Measurements from ENCODE around the gene EI24. TPM values are rescaled to one million over a fixed set of nuclear protein-coding genes. Genes with fewer than 3 reads are reported as not detected.
A peak's percentile ranks its signal among the peaks of the same experiment; 100 is the strongest.

Gene EI24
- polyA plus RNA-seq, 2 of the 4 experiments (the other 2 are of a cell fraction) = 112 to 132 TPM

- no peak for ATAC-seq
- Histone ChIP-seq H3K4me2 (peak within 1 kb of the TSS; percentile 79), H3K9me3 (no peaks in the 10 kb centered on the region), H3K27ac (peak within 1 kb of the TSS; percentile 84 to 88), H3K4me3 (peak within 1 kb of the TSS; percentile 60), H3K4me1 (peaks cover 27% of the 10 kb centered on the region)
- POLR2A ChIA-PET = no interaction called here
- no peak for FAIRE-seq
- DNase-seq (ENCODE audit: low read depth in 1 of 2, low spot score in 1 of 2) = no peak
- TF ChIP-seq ZFP36 (IDR thresholded peaks at IDR 0.05; ENCODE audit: borderline replicate concordance, partially characterized antibody) (no peak), RARB (CRISPR knock-in tag; IDR thresholded peaks at IDR 0.05) (no peak), ELK1 (IDR thresholded peaks at IDR 0.05; ENCODE audit: low read depth, low read length) (no peak)
- WGBS (ENCODE audit: missing lambda C conversion rate) = 74% methylated on average over 8 of the region's 9 CpGs
- CTCF ChIA-PET = interaction anchor here (1.1 to 1.8 kb wide), 2 partner anchors 34 to 254 kb away, joined by 4 read pairs; no protein-coding TSS in a partner anchor
These were observed 55.5 kb downstream of the EI24 start, which contains the start of gene CHEK1 for GRCh38 chr11:125624756-125625213. TSS of gene CHEK1 (plus strand) at chr11:125625163. CDS start at chr11:125626769, 1,606 bp downstream.

DNA sequence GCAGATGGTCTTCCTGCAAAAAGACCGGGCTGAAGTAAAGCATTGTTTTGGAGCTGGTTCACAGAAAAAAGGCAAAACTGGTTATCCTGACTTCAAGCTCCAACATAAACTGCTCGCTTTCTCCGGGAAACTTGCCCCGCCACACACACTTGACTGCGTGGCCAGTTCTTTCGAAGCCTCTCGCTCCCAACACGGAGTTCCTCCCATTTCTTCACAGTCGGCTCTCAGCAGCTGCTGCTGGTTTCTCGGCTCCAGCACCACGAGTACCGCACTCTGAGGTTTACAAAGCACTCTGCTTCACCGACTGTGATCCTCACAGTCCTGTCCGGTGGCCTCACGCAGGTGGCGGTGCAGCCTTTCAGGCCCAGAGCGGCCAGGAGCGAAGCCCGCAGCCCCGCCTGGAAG, 56.0 kb downstream of the EI24 start:
- DNase-seq (ENCODE audit: low read depth in 1 of 2, low spot score in 1 of 2) = no peak
- Histone ChIP-seq H3K4me1 (peaks cover 27% of the 10 kb centered on the region), H3K9me3 (no peaks in the 10 kb centered on the region), H3K4me2 (peak overlapping the region; percentile 79), H3K27ac (peak overlapping the region; percentile 84 to 88), H3K4me3 (peak overlapping the region; percentile 60)
- CTCF ChIA-PET = interaction anchor here (1.1 to 1.8 kb wide), 2 partner anchors 34 to 254 kb away, joined by 4 read pairs; no protein-coding TSS in a partner anchor
- ATAC-seq = no peak; a peak in 2 of 6 replicates
- WGBS (ENCODE audit: missing lambda C conversion rate) = 3% methylated on average over 16 of the region's 20 CpGs
- FAIRE-seq = no peak
- POLR2A ChIA-PET = interaction anchor here (1.9 kb wide), 1 partner anchor 262 kb away, joined by 5 read pairs; the partner anchor contains the start of gene HYLS1
- TF ChIP-seq MAZ (IDR thresholded peaks at IDR 0.05; ENCODE audit: borderline replicate concordance, low read depth, low read length) = no peak
- no peak for TF ChIP-seq TP53 (CRISPR knock-in tag; IDR thresholded peaks at IDR 0.05)
- no peak for TF ChIP-seq EP300 (IDR thresholded peaks at IDR 0.05)
- TF ChIP-seq CBX8 (IDR thresholded peaks at IDR 0.05) = no peak
- TF ChIP-seq PHF8 (IDR thresholded peaks at IDR 0.05; ENCODE audit: borderline replicate concordance, low read depth) = no peak
- TF ChIP-seq E2F6 (IDR thresholded peaks at IDR 0.05; ENCODE audit: borderline replicate concordance, low read depth) = peak; percentile 58; the same call in 1 of the 2 replicates
- TF ChIP-seq MAX (IDR thresholded peaks at IDR 0.05) = peak; percentile 64
- TF ChIP-seq CHD4 (IDR thresholded peaks at IDR 0.05; ENCODE audit: borderline replicate concordance) = no peak
- no peak for TF ChIP-seq FOXS1 (CRISPR knock-in tag; IDR thresholded peaks at IDR 0.05)
- TF ChIP-seq POLR2AphosphoS2 (conservative IDR thresholded peaks at IDR 0.05; ENCODE audit: low read length) = no peak

DNA sequence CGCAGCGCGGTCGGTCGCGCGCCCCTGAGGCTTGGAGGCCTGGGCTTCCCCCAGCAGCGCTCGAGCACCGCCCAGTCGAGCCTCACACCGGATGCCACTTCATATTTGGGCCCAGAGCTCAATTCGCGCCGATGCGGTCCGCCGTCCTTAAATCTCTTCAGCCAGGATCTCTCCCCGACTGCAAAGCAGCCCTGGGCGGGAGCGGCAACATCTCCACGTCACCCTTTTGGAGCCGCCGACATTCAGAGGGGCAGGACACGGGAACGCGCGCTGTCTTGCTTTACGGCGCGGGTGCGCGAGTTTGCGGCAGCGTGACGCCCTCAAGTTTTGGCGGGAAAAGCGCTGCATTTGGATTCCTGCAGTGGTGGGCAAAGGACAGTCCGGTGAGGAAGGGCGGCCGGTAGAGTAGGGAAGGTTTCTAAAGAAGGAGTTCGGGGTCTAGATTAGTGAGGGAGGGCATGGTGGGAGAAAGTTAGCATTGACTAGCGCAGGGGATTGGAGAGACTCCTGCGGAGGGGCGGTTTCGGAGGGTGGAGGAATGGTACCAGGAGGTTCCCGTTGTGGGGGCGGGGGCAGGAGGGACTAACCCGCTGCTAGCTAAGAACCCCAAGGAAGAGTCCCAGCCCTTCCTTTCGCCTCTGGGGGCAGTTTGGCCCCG, 56.5 kb downstream of the EI24 start:
- POLR2A ChIA-PET = interaction anchor here (1.9 kb wide), 1 partner anchor 262 kb away, joined by 5 read pairs; the partner anchor contains the start of gene HYLS1
- H3K4me3 ChIP-seq = peak overlapping the region; percentile 60
- DNase-seq (ENCODE audit: low read depth in 1 of 2, low spot score in 1 of 2) = peak; percentile 36 to 94
- FAIRE-seq = no peak
- H3K4me1 ChIP-seq = peaks cover 27% of the 10 kb centered on the region
- H3K9me3 ChIP-seq = no peaks in the 10 kb centered on the region
- 0% methylated on average over 12 of the region's 51 CpGs for WGBS (ENCODE audit: missing lambda C conversion rate)
- ATAC-seq = peak; percentile 90 to 91
- H3K27ac ChIP-seq = peak overlapping the region; percentile 84 to 88
- CTCF ChIA-PET = interaction anchor here (1.1 kb wide), 1 partner anchor 35 kb away, joined by 4 read pairs; no protein-coding TSS in a partner anchor
- H3K4me2 ChIP-seq = peak overlapping the region; percentile 79
- no peak for TF ChIP-seq REST (IDR thresholded peaks at IDR 0.05)
- no peak for TF ChIP-seq CBX8 (IDR thresholded peaks at IDR 0.05)
- peak; percentile 28 to 79; a peak in 3 of 5 replicates for TF ChIP-seq JUN (IDR thresholded peaks at IDR 0.05)
- no peak for TF ChIP-seq PBX3 (IDR thresholded peaks at IDR 0.05)
- 0 out of 2 replicates have a peak, but pooled peaks have one; percentile 39 for TF ChIP-seq TFCP2L1 (CRISPR knock-in tag; IDR thresholded peaks at IDR 0.05)
- TF ChIP-seq FOSL2 (IDR thresholded peaks at IDR 0.05) = no peak
- TF ChIP-seq FOSL2 (CRISPR knock-in tag; IDR thresholded peaks at IDR 0.05) = no peak
- peak; percentile 50; the same call in 1 of the 2 replicates for TF ChIP-seq KDM5A (IDR thresholded peaks at IDR 0.05)
- TF ChIP-seq POLR2A (IDR thresholded peaks at IDR 0.05; ENCODE audit: low read length) = peak; percentile 58
- TF ChIP-seq RARB (CRISPR knock-in tag; IDR thresholded peaks at IDR 0.05) = no peak
- peak; percentile 95 for TF ChIP-seq E2F6 (IDR thresholded peaks at IDR 0.05; ENCODE audit: borderline replicate concordance, low read depth)
- no peak for TF ChIP-seq NPAS2 (CRISPR knock-in tag; IDR thresholded peaks at IDR 0.05; ENCODE audit: borderline replicate concordance)
- peak; percentile 83; the same call in 1 of the 2 replicates for TF ChIP-seq MAX (IDR thresholded peaks at IDR 0.05)
